Activated CD4-positive, CD25-positive, alpha-beta regulatory T cell (primary cell): ENCODE measurements around the gene BCL7C.
"Not testable (repeated sequence)": the region's sequence is repeated elsewhere in the genome, so short reads cannot be mapped to it uniquely, and the experiment has no call there.

ENCODE experiments used
- DNase-seq, 4 experiments: peaks; one replicate each; lab custom pipeline; 2025; lab: John Stamatoyannopoulos, UW

BCL7C gene

DNA sequence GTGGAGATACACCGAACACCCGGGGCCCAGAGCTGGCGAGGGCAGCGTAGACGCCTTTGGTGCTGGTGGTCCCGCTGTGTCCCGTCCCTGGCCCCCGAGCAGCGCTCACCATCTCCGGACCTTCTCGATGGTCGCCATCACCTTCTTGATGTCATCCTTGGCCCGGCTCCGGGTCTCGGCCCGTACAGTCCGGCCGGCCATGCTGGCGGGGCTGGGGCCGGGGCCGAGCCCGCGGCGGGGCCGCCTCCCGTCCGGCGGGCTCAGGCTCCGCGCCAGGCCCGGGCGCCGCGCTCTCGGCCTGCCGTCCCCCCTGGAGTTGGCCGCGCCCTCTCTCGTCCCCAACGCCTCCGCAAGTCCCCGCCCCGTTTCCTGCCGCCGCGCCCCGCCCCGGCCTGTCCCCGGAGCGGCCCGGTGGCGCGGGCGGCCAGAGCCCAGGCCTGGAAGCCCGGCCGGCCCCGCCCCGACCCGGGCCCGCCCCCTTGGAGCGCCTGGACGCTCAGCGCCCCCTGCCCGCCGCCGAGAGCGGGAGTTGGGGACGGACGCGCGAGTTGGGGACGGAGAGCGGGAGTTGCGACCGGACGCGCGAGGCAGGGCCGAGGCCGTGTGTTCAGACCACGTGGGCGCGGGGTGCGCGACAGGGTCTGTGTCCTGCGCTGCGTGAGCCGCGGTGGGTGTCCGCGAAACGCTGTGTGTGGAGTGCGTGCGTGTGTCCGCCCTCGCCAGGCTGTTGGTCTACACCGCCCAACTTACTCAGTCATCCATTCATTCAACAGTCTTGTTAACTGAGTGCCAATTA is at the start of gene BCL7C:
Gene BCL7C, minus strand, starts transcription at position 334 of the 796 bp plus-strand sequence. Its CDS starts 133 bp downstream, at position 201.
- peak; percentile 57 to 69 (median 63) for DNase-seq

DNA sequence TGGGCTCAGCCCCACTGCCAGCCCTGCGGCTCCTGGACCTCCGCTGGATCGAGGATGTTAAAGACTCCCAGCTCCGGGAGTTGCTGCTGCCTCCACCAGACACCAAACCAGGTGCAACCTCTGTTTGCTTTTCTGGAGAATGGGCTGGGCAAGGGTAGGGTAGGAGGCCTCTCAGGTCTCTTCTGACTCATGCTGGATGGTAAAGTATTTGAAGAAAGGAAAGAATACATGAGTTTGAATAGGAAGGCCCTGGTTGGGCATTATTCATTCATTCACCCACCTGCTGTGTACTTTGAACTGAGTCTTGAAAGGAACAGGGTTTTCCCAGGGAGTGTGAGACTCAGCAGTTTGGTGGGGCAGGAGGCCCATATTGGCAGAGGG is 48.5 kb upstream of the BCL7C start:
- no peak for DNase-seq

DNA sequence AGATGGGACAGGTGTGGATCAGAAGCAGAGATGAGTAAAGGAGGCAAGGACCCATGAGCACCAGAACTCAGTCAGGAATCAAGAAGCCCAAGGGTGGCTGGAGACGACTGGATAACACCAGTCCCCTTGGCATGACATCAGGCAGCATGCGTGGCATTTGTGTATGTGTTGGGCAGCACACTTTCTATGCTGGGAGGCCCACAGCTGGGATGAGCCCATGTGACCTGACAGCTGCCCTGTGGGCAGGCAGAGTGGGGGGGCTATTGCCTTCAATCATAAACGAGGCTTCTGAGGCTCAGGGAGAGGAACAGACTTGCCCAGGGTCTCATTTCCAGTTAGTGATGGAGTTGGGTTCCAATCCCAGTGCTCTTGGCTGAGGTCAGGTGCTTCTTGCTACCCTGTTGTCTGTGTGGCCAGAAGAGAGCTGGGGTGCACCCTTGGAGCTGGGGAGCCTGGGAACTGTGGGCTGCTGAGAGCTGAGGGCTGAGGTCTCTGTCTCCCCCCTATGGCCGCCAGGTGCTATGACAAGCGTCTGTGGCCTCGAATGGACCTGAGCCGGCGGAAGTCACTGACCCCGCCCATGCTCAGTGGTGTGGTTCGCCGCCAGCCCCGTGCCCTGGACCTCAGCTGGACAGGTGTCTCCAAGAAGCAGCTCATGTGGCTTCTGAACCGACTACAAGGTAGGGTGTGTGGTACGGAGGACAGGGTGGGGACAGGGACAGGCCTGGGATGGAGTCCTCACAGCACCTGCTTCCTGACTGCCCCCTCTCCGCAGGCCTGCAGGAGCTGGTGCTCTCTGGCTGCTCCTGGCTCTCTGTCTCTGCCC is 47.9 kb upstream of the BCL7C start:
- DNase-seq = peak; percentile 17 to 35 (median 34)

DNA sequence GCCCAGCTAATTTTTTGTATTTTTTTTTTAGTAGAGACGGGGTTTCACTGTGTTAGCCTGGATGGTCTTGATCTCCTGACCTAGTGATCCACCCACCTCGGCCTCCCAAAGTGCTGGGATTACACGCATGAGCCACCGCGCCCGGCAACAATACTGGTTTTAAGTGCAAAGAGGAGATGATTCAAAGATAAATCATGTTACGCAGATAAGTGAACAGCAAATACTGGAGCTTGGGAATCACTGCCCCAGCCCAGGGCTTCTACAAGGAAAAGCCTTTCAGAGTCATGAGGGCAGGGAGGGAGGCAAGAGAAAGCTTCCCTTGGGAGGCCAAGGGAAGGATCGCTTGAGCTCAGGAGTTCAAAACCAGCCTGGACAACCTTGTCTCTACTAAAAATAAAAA is 45.7 kb upstream of the BCL7C start:
- DNase-seq = not testable (repeated sequence)

DNA sequence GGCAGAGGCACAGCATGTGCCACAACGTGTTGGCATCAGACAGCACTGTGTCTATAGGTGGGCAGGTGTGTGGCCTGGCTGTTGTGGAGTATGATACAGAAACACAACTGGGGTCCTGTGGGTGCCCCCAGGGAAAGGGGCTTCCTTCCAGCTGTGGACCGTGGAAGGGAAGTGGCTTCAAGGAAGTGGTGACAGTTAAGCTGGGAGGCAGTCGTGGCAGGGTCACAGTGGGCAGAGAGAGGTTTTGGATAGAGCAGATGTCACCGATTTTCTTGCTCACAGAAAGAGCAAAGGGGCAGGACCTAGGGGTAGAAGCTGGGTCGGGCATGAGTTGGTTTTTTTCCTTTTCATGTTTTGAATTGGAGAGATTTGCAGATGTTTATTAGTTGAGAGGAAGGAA is 43.8 kb upstream of the BCL7C start:
- no peak for DNase-seq

DNA sequence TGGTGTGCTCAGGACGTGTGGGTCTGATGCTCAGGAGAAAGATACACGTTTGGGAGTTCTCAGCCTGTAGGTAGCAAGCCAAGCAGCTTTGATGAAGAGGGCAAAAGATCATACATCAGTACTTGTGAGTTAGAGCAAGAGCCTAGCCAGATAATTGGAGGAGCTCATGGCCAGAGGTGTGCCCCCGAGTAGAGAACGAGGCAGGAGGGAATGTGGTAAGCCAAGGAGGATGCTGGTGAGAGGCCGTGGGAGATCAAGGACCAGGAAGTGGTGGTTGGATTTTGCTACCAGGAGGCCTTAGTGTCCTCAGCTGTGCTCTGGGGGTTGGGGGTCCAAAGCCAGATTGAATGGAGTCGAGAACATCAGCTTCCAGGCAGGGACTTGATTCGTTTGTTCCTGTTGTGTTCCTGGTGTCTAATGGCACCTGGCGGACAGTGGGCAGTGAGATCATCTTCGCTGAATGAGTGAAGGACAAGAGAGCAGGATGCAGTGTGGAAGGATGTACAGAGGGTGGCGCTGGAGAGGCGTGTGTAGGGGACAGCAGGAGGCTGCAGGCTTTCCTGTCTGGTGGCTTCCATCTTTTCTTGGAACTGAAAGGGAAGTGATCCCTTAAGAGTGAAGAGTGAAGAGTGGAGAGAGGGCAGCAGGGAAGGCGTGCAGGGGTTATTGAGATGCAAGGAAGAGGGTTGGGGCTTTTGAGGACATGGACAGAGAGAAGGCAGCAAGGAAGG is 41.1 kb upstream of the BCL7C start:
- no peak for DNase-seq

DNA sequence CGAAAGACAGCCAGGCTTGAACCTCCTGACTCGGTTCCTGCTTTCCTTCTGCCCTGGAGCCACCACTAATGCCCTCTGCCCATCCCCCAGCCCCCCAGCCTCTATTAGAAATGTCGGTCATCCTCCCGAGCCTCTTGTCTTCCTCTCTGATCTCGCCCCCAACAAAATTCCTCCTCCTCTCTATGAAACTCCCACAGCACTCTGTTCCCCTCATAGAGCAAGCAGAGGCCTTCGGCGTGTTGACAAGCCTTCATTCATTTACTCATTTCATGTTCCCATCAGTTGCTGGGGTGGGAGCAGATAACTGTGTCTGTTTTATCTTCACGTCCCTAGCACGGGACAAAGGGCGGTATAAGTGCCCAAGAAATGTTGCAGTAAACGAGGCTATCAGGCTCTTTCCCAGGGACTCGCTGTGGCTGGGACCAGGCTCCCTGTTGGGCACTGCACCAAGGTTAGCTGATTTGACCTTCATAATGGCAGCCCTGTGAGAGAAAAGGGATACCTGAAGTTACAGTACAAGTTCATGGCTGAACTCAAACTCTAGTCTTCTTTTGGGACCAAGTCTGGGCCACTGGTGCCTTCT is 37.3 kb upstream of the BCL7C start:
- DNase-seq = no peak

DNA sequence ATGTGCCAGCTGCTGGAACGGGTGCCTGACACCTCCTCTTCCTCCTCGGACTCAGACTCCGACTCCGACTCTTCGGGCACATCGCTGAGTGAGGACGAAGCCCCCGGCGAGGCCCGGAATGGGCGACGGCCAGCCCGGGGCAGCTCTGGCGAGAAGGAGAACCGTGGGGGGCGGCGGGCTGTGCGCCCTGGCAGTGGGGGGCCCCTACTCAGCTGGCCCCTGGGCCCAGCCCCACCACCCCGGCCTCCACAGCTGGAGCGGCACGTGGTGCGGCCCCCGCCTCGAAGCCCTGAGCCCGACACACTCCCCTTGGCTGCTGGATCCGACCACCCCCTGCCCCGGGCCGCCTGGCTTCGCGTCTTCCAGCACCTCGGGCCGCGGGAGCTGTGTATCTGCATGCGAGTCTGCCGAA is 36.3 kb upstream of the BCL7C start:
- no peak for DNase-seq

DNA sequence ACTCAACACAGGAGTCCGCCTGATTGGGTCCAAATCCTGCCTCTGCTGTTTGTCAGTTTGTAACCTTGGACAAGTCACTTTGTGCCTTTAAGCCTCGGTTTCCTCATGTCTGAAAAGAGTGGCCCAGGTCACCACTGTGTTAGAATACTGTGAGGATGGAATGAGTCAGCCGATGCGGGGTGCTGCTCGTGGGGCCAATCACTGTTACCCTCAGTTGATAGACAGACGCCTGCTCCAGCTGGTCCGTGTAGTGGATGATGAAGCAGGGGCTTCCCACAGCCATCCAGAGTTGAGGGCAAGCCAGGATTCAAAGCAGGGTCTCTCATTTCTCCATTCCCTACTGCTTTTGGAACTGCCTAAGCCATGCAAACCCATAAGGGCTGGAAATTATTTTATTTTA is 35.3 kb upstream of the BCL7C start:
- no peak for DNase-seq

DNA sequence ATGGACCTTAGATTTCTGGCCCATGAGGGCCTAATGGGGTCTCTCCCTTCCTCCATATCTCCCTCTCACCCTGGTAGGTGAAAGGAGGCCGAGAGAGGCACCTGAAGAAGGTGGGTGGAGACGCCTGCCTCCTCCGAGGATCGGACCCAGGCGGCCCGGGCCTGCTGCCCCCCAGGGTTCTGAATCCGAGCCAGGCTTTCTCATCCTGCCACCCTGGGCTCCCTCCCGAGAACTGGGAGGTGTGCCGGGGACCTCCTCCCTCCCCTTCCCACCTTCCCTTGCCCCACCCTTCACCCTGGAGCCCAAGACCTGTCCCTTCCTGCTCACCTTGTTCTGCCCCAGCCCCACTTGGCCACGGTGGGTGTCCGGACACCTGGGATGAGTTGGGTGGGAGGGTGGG is 34.5 kb upstream of the BCL7C start:
- no peak for DNase-seq

DNA sequence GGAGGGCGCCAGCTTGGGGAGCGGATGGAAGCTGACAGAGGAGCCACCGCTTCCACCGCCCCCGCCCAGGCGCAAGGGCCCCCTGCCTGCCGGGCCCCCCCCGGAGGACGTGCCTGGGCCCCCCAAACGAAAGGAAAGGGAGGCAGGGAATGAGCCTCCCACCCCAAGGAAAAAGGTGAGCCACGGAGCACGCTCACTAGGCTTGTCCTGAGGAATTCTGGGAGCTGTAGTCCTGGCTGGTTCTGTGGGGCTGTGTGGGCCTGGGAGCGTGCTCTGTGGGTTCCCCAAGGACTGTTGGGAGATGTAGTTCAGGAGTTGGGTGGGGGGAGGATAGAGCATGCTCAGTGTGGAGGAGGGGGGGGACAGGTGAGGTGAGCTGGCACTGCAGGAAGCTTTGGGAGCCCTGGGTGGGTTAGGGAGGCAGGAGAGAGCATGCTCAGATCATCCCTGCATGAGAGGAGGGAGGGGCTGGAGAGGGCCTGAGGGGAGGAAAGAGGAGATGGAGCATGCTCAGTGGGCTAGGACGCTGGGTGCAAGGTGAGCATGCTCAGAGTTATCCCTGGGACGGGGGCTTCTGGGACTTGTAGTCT is 34.0 kb upstream of the BCL7C start:
- no peak for DNase-seq

DNA sequence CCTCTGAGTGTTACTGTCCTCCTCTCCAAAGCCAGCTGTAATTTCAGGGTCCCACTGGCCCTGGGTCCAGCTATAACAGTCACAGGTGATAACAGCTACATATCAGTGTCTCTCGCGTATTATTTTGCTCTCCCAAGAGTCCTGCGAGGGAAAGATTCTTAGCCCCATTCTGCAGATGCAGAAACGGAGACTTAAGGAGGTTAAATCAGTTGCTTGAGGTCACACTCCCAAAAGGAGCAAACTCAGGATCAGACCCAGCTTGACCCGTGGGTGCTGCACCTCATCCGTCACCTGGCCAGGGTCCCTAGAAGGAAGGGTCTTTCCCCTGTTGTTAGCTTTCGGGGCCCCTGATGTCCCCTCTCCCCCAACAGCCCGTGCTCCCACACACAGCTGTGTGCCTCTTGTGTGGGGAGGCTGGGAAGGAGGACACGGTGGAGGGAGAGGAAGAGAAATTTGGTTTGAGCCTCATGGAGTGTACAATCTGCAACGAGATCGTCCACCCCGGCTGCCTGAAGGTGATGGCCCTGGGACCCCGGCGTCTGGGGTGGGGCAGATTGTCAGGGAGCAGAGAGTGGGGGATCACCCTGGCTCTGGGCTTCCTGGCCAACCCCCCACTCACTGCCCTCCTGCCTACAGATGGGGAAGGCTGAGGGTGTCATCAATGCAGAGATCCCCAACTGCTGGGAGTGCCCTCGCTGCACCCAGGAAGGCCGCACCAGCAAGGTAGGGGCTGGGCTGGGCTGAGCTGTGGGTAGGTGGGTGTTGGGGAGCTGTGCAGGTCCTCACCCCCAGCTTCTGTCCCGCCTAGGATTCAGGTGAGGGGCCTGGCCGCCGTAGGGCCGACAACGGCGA is 33.3 kb upstream of the BCL7C start:
- DNase-seq = no peak

DNA sequence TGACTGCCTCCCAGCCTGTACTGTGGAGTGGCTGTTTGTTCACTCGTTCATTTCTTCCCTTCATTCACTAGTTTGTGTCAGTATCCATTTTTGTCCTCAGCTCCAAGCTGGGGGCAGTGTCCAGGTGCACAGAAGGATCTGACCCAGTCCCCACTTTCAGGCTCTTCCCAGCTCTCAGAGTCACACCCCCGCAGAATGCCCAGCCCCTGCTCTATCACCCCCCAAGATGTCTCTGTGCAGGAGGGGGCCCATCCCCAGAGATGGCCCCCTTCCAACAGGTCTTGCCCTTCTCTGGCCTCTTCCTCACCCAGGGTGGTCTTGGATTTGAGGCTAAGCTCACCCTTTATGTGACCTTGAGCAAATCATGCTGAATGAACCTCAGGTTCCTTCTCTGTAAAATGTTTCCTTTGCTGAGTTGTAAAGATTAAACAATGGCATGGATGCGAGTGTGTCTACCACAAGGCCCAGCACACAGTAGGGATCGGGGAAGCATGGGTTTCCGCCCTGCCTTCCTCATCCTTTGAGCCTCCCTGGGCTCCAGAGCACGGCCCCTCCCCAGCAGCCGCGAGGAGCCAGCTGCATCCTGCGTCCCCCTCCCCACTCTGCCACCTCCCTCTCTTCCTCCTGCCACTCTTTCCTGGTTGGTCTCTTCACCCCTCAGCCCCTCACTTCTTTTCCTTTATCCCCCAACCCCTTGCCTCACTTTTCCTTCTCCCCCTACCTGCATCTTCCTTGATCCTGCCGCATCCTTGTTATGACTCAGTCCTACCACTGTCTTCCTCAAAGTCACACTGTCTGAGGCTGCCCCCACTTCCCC is 32.3 kb upstream of the BCL7C start:
- no peak for DNase-seq

DNA sequence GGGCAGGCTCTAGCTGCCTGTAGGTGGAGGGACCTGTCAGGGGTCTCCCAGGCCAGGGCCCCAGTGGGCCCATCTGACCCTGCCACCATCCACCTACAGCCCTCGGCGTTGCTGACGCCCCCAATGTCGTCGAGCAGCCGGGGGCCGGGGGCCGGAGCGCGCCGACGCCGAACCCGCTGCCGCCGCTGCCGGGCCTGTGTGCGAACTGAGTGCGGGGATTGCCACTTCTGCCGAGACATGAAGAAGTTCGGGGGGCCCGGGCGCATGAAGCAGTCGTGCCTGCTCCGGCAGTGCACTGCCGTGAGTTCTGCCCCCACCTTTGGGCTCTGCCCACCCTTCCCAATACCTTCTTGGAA is 31.7 kb upstream of the BCL7C start:
- no peak for DNase-seq

DNA sequence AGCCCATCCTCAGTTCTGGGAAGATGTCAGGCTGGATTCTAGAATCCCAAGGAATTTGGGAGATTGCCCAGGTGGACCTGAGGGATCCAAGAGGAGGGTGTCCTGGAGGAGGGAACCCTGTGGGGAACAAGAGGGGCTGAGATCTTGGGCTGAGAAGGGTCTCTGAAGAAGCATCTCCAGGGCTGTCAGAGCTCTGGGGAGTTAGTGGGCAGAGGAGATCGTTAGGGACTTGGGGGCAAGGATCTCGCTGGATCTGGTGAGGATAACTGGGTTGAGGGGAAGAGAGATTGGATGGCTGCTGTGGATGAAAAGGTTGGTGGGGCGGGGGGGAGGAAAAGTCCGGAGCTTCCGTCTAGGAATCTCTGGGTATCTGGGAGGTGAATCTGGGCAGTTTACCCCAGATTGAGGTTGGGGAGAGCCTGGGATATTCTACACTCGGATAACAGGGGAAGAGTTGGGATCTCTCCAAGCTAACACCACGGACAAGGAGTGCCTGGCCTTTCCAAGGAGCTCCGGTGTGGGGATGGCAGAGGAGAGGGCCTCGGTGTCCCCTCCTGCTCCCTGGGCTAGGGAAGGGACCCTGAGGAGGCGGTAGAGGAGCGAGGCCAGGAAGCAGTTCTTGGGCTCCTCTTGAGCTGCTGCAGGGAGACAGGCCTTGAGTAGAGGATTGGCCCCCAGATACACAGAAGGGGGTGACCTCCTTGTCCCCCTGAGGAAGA is 31.2 kb upstream of the BCL7C start:
- no peak for DNase-seq

DNA sequence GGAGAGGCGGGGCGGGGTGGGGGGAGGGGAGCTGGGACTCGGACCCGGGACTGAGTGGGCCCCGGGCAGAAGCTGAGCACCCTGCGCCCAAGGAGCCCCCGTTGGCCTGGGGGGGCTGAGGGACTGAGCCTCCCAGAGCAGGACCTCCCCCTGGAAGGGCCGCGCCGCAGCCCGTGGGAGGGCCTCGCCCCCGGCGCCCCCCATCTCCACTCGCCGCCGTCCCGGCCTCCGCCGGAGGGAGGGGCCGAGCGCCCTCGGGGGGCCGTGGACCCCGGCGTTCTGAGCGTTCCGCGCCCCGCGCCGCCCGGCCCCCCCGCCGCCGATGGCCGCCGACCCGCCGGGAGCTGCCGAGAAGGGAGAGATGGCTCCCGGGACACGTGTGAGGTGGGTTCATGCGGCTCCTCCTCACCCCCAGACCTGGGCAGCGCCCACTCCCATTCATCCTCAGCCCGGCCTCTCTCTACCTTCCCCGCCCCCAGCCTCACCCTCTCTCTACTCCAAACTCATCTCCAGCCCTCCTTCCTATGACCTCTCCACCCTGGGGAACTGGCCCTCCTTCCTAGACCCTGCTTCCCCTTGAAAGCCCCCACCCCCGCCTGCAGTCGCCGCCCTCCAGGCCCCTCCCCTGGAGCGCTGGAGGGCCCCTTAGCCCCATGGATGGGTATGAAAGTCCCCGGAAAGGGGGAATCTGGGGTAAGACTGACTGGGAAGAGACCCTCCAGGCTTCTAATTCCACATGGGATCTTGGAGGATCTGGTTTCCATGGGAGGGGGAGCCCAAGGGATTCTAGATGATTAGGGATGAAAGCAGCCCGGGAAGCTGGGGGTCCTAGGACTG is 30.4 kb upstream of the BCL7C start:
- DNase-seq = peak in 1 of 4 experiments; percentile 30

DNA sequence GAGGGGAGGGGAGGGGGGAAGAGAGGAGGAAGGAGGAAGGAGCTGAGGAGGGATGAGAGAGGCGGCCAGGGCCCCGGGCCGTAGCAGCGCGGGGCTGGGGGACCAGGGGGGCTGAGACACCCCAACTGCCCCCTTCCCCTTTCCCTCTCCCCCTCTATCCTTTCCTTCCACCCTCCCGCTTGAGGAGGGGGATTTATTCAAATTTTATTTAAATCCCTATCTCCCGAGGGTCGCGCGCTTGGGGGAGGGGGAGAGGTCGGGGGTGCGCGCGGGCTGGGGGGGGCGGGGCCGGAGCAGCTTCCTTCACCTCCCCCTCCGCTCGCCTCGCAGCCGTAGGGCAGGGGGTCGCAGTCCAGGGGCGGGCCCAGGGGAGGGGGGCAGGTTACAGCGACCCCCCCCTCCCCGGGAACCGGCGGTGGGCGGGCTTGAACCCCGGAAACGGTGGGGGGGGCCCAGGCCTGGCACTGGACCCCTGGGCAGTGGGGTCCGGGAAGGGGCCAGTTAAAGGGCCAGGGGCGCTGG is 29.7 kb upstream of the BCL7C start, which contains the start of gene FBXL19:
Gene FBXL19, plus strand, starts transcription at position 19 of the 522 bp plus-strand sequence. CDS start 2,183 bp downstream, outside the sequence.
- peak in 1 of 4 experiments; percentile 30 for DNase-seq

DNA sequence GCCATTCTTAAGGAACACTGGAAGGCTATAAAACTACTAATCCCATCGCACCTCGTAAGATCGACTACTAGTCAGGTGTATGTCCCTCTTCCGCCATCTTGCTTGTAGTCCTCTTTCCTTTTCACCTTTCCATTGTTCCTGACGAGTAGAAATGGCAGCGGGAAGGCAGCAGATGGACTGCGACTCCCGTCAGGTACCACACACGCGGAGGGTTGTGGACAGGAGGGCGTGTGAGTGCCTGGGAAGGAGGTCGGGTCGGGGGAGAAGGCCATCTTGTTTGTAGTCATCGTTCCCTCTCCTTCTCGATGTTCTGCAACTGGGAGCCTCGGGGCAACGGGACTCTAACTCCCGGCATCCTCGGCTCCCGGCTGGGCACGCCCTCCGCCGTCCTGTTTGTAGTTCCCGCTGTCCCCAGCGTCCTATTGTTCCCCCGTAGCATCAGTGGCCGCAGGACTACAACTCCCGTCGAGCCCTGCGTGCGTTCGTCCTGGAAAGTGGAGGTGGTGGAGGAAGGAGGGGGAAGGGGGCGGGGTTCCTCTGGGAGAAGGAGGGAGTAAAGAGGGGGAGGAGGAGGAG is 29.2 kb upstream of the BCL7C start:
- DNase-seq = peak; percentile 89 to 96 (median 92)
